Spleen (tissue), 11 donors: ENCODE measurements around the gene TMEM170B. TPM values are rescaled to one million over a fixed set of nuclear protein-coding genes. Genes with fewer than 3 reads are reported as not detected.
A peak's percentile ranks its signal among the peaks of the same experiment; 100 is the strongest.

ENCODE experiments used
- DNase-seq: peaks from one replicate; pipeline ENCODE4 v3.0.0-alpha.2; 2020
- H3K27ac ChIP-seq, 8 donors: fragments of 200-600 bp; sonication (generic) in 7 of 8; 1 replicate in 4 of 8; 2 replicates in 4 of 8; pipeline versions ENCODE4 v1.5.0 to v1.8.0; 2016 to 2021; ENCODE audit warnings: inconsistent platforms in 4 of 8, mild to moderate bottlenecking in 4 of 8, moderate library complexity in 1 of 8
- H3K27me3 ChIP-seq, 7 donors: fragments of 200-600 bp; sonication (generic) in 6 of 7; replicated peaks in 1 of 7; 1 replicate in 4 of 7; 2 replicates in 3 of 7; pipeline versions ENCODE4 v1.5.0 to v1.8.0; 2016 to 2021; ENCODE audit warnings: inconsistent platforms in 3 of 7, mild to moderate bottlenecking in 1 of 7
- H3K36me3 ChIP-seq, 6 donors: fragments of 200-600 bp; sonication (generic) in 5 of 6; 1 replicate in 4 of 6; 2 replicates in 2 of 6; pipeline versions ENCODE4 v1.5.0 to v1.8.0; 2016 to 2021; ENCODE audit warnings: inconsistent platforms in 2 of 6
- H3K4me1 ChIP-seq, 6 donors: fragments of 200-600 bp; sonication (generic) in 5 of 6; 1 replicate in 3 of 6; 2 replicates in 3 of 6; pipeline versions ENCODE4 v1.5.0 to v1.8.0; 2016 to 2021; ENCODE audit warnings: inconsistent platforms in 3 of 6
- H3K4me3 ChIP-seq, 8 donors: fragments of 200-600 bp; sonication (generic) in 7 of 8; 1 replicate in 4 of 8; 2 replicates in 4 of 8; pipeline versions ENCODE4 v1.5.0 to v1.8.0; 2016 to 2021; ENCODE audit warnings: inconsistent platforms in 4 of 8, mild to moderate bottlenecking in 4 of 8, moderate library complexity in 2 of 8
- H3K9me3 ChIP-seq, 8 donors: fragments of 200-600 bp; sonication (generic) in 7 of 8; 1 replicate in 4 of 8; 2 replicates in 4 of 8; pipeline versions ENCODE4 v1.5.0 to v1.8.0; 2016 to 2021; ENCODE audit warnings: inconsistent platforms in 4 of 8
- CTCF ChIP-seq, 11 experiments: fragments of 200-600 bp in 7 of 11; fragments of 450-650 bp in 4 of 11; sonication (generic) in 4 of 11; IDR thresholded peaks in 8 of 11; conservative IDR thresholded peaks in 3 of 11; 1 replicate in 7 of 11; 2 replicates in 4 of 11; pipeline versions ENCODE4 v1.4.0 to v1.8.0; 2016 to 2021; ENCODE audit warnings: antibody characterized with exemption in 11 of 11, inconsistent platforms in 4 of 11, mild to moderate bottlenecking in 1 of 11
- POLR2A ChIP-seq, 3 donors: fragments of 450-650 bp; IDR thresholded peaks; one replicate each; pipeline ENCODE4 v1.5.1; 2017; ENCODE audit warnings: antibody characterized with exemption in 3 of 3, mild to moderate bottlenecking in 1 of 3
- POLR2AphosphoS5 ChIP-seq, 3 donors: sonication (generic); formaldehyde crosslinking; IDR thresholded peaks; one replicate each; pipeline ENCODE4 v1.5.1; 2017; ENCODE audit warnings: antibody characterized with exemption in 3 of 3
- WGBS, 5 donors: extraction: QIAGEN DNeasy Blood & Tissue Kit in 3 of 5; methylation state at CpG; one replicate each; pipeline versions ENCODE4 v1.1.5 to v1.1.7; 2013 to 2018; 5-methylcytosine and 5-hydroxymethylcytosine counted together
- intact Hi-C: fragments of 100-400 bp; cut with DNase I; formaldehyde crosslinking; loops from one replicate; pipeline ENCODE4 v1.15.0; 2023; ENCODE audit warnings: low total_unique reads
- polyA plus RNA-seq, 3 donors: library from polyadenylated mRNA; stranded (reverse); fragments of 200-250 nt; gene quantifications; one replicate each; pipeline ENCODE4 v1.2.1, GENCODE V29; 2013
- total RNA-seq, 7 donors: library from RNA; depleted of rRNA in 3 of 7; stranded (reverse); fragments of >200 nt in 3 of 7; fragmentation: NEBNext Ultra II Directional in 4 of 7; extraction: Animal tissue kit (Norgen Biotek cat#: 25700) in 4 of 7; gene quantifications; one replicate each; pipeline versions ENCODE4 v1.1.0 to v1.2.1, GENCODE V29; 2016 to 2021
- donor health status: healthy with polysubstance abuse.
- donor health status: DM: no; HTN: no; CAD: no; lungs with moderate emphysema.
- donor health status: DM: no; HTN: no; CAD: no.
- donor health status: Bipolar disorder and iron deficiency.
- donor health status: healthy.
- donor health status: DM: no; HTN: no; CAD: no.
- donor health status: DM: yes; HTN: yes; CAD: no.

TMEM170B gene
- total and polyA plus RNA-seq, 10 donors, result 1.2 to 19.8 (median 7.6) TPM

- Histone ChIP-seq H3K36me3 (no peaks in the 10 kb centered on the region), H3K27ac (peak overlapping the region in 1 of 8 donors; percentile 9), H3K4me3 (no peak overlapping the region), H3K27me3 (no peaks in the 10 kb centered on the region), H3K9me3 (peaks cover 0 to 4% (median 0%) of the 10 kb centered on the region in 8 donors), H3K4me1 (peaks cover 11 to 50% (median 28%) of the 10 kb centered on the region in 6 donors)
- no peak for DNase-seq
- TF ChIP-seq CTCF (IDR thresholded peaks at IDR 0.05 in 8 of 11, conservative IDR thresholded peaks at IDR 0.05 in 3 of 11), result no peak
- no peak for TF ChIP-seq POLR2A (IDR thresholded peaks at IDR 0.05)
- no peak for TF ChIP-seq POLR2AphosphoS5 (IDR thresholded peaks at IDR 0.05)
- intact Hi-C loops, result loop anchor here (2.0 to 10.0 kb wide), 2 partner anchors 323 to 353 kb away; no protein-coding TSS in a partner anchor
- 86 to 100% (median 91%) methylated on average over 1 of the region's 1 CpG for WGBS, 5 donors
Measured at GRCh38 chr6:11497881-11498280, 39.7 kb upstream of the TMEM170B start.

- WGBS, 5 donors, result 85 to 97% (median 88%) methylated on average over 2 of the region's 2 CpGs
Measured at GRCh38 chr6:11500008-11500407, 37.5 kb upstream of the TMEM170B start.

DNA sequence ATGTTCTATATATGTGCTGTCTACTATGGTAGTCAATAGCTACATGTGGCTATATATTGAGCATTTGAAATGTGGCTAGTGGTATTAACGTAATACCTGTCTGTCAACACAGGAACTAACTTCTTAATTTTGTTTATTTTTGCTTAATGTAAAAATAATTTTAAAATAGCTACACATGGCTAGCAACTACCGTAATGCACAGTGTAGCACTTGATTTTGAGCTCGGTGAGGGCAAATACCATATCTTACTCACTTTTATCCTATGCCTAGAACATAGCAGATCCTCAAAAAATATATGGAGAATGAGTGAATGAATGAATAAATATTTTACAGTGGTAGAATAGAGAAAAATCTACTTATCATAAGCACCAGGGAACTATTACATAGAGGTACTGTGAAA is 28.1 kb upstream of the TMEM170B start:
- WGBS, 5 donors, result 89 to 95% (median 91%) methylated on average over 3 of the region's 3 CpGs
- H3K4me3 ChIP-seq, result no peak overlapping the region
- peaks cover 0 to 5% (median 0%) of the 10 kb centered on the region in 6 donors for H3K4me1 ChIP-seq
- no peak overlapping the region for H3K27ac ChIP-seq
- intact Hi-C loops, result no loop called here
- H3K27me3 ChIP-seq, result no peaks in the 10 kb centered on the region
- no peak for DNase-seq
- no peak for TF ChIP-seq POLR2A (IDR thresholded peaks at IDR 0.05)
- TF ChIP-seq CTCF (IDR thresholded peaks at IDR 0.05 in 8 of 11, conservative IDR thresholded peaks at IDR 0.05 in 3 of 11), result no peak
- TF ChIP-seq POLR2AphosphoS5 (IDR thresholded peaks at IDR 0.05), result no peak
- peaks cover 0 to 2% (median 0%) of the 10 kb centered on the region in 8 donors for H3K9me3 ChIP-seq
- no peaks in the 10 kb centered on the region for H3K36me3 ChIP-seq

More at GRCh38 chr6:11500008-11500407, 37.5 kb upstream of the TMEM170B start:
- H3K4me3 ChIP-seq, result no peak overlapping the region
- H3K36me3 ChIP-seq, result no peaks in the 10 kb centered on the region
- DNase-seq, result no peak
- no peak for TF ChIP-seq CTCF (IDR thresholded peaks at IDR 0.05 in 8 of 11, conservative IDR thresholded peaks at IDR 0.05 in 3 of 11)
- TF ChIP-seq POLR2A (IDR thresholded peaks at IDR 0.05), result no peak
- no peak for TF ChIP-seq POLR2AphosphoS5 (IDR thresholded peaks at IDR 0.05)
- H3K9me3 ChIP-seq, result peaks cover 0 to 4% (median 0%) of the 10 kb centered on the region in 8 donors
- intact Hi-C loops, result no loop called here
- H3K27ac ChIP-seq, result no peak overlapping the region
- no peaks in the 10 kb centered on the region for H3K27me3 ChIP-seq
- peaks cover 11 to 30% (median 19%) of the 10 kb centered on the region in 6 donors for H3K4me1 ChIP-seq

GRCh38 chr6:11514672-11515071 is 22.9 kb upstream of the TMEM170B start:
- DNase-seq, result no peak
- H3K4me3 ChIP-seq, result no peak overlapping the region
- peaks cover 0 to 17% (median 13%) of the 10 kb centered on the region in 8 donors for H3K9me3 ChIP-seq
- peak overlapping the region in 1 of 8 donors; percentile 20 for H3K27ac ChIP-seq
- no peaks in the 10 kb centered on the region for H3K36me3 ChIP-seq
- peaks cover 0 to 21% (median 9%) of the 10 kb centered on the region in 6 donors for H3K4me1 ChIP-seq
- no peak for TF ChIP-seq CTCF (IDR thresholded peaks at IDR 0.05 in 8 of 11, conservative IDR thresholded peaks at IDR 0.05 in 3 of 11)
- no peak for TF ChIP-seq POLR2A (IDR thresholded peaks at IDR 0.05)
- TF ChIP-seq POLR2AphosphoS5 (IDR thresholded peaks at IDR 0.05), result no peak
- 40 to 65% (median 51%) methylated on average over 3 of the region's 3 CpGs for WGBS, 5 donors
- H3K27me3 ChIP-seq, result no peaks in the 10 kb centered on the region
- intact Hi-C loops, result no loop called here
